Type B pancreatic cell (in vitro differentiated cells): Measurements from ENCODE around the gene RPUSD4. TPM values are rescaled to one million over a fixed set of nuclear protein-coding genes. Genes with fewer than 3 reads are reported as not detected.
A peak's percentile ranks its signal among the peaks of the same experiment; 100 is the strongest.
"Not testable (repeated sequence)": the region's sequence is repeated elsewhere in the genome, so short reads cannot be mapped to it uniquely, and the experiment has no call there.

Experiments
- DNase-seq: peaks from one replicate; pipeline ENCODE4 v3.0.0; 2021; ENCODE audit warnings: mixed read lengths; ENCODE audit not compliant: unreplicated experiment; ENCODE audit errors: extremely low spot score
- H3K27ac Mint-ChIP-seq: 2 replicates; pipeline ENCODE4 v1.8.0; 2021; ENCODE audit warnings: mild to moderate bottlenecking, mixed read lengths
- H3K27me3 Mint-ChIP-seq: 2 replicates; pipeline ENCODE4 v1.8.0; 2021; ENCODE audit warnings: mixed read lengths
- H3K36me3 Mint-ChIP-seq: 2 replicates; pipeline ENCODE4 v1.8.0; 2021; ENCODE audit warnings: mixed read lengths
- H3K4me1 Mint-ChIP-seq: one replicate; pipeline ENCODE4 v1.8.0; 2021; ENCODE audit warnings: mixed read lengths; ENCODE audit not compliant: unreplicated experiment
- H3K4me3 Mint-ChIP-seq: 2 replicates; pipeline ENCODE4 v1.8.0; 2021; ENCODE audit warnings: mild to moderate bottlenecking, mixed read lengths
- H3K9me3 Mint-ChIP-seq: 2 replicates; pipeline ENCODE4 v1.8.0; 2021; ENCODE audit warnings: mixed read lengths
- long read RNA-seq: library from polyadenylated mRNA; unstranded; transcript quantifications from one replicate; pipeline ENCODE4 v2.0.0, GENCODE V29; 2020
- total RNA-seq: library from RNA; stranded (reverse); gene quantifications from 2 replicates; pipeline ENCODE4 v1.2.1, GENCODE V29; 2021; ENCODE audit warnings: low replicate concordance
- TF ChIP-seq, protein P1 (sequence below): fragments of 200-600 bp; sonication (generic); conservative IDR thresholded peaks from 2 replicates; pipeline ENCODE4 v1.5.0; 2021; ENCODE audit warnings: antibody characterized with exemption, mild to moderate bottlenecking

Gene RPUSD4, protein sequence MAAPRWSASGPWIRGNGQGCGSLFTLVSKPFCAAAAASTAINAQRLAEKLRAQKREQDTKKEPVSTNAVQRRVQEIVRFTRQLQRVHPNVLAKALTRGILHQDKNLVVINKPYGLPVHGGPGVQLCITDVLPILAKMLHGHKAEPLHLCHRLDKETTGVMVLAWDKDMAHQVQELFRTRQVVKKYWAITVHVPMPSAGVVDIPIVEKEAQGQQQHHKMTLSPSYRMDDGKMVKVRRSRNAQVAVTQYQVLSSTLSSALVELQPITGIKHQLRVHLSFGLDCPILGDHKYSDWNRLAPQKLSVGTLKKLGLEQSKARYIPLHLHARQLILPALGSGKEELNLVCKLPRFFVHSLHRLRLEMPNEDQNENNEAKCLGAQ
- 25.3 and 41.7 TPM in 2 replicates for total RNA-seq
- long read RNA-seq, transcript RPUSD4-201 (7 exons, 2,512 nt) = major isoform, 178 of 193 reads
- long read RNA-seq, partial matches to known transcripts = 3 of 193 reads
- long read RNA-seq, other reads (novel, unspliced or antisense) = 10 of 193 reads

DNA sequence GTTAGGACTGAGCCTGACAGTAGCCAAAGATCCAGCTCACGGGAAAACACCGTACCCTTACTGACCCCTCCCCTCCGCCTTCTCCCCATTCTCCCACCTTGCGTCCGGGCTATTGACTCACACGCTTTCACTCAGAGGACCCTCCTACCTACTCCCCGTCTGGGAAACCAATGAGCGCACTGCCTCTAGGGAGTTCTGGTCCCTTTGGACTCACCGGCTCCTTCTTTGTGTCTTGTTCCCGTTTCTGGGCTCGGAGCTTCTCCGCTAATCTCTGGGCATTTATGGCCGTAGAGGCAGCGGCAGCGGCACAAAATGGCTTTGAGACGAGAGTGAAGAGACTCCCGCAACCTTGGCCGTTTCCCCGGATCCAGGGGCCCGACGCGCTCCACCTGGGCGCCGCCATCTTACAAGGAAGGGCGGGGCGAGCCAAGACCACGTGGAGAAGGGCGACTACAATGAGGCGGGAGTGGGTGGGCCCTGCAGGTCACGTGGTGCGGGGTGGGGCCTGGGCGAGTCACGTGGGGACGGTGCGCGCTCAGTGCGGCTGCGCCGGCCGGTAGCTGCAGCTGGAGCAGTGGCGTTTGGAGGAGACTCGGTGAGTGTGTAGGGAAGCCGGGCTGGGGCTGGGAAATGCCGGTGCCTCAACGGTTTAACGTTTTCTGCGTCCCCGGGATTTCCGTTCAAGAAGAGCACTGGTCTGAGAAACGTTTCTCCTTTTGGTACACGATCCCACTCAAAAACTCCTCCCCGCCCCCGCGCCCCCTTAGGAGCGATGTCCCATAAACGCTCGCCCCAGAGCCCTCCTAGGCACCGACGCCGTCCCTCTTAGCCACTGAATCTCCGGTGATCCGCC is at the start of gene RPUSD4, which contains the start of gene FAM118B:
TSS of gene RPUSD4 (minus strand) at position 415 of the 853 bp plus-strand sequence. CDS start at position 403, 12 bp downstream.
TSS of gene FAM118B (plus strand) at position 547 of the 853 bp plus-strand sequence. CDS start 23,220 bp downstream, outside the sequence.
- peaks cover 23% of the 10 kb centered on the region for H3K4me1 Mint-ChIP-seq
- H3K9me3 Mint-ChIP-seq = no peaks in the 10 kb centered on the region

DNA sequence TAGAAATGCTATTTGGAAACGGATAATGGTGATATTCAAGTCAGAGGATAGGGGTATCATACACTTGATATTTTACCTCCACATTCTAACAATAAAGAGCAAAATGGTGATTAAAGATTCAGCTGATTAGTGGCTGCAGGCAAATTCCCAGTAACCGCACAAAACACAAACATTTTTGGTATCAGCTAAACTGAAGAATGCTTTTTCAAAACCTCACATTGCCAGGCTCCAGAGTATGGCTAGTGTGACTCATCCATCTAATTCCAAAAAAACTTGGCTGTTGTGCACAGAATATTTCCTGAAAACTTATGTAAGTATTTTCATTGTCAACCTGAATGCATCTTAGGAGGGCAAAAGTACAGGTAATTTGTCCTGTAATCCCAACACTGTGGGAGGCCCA is 46.3 kb upstream of the RPUSD4 start:
- no peak for DNase-seq
- TF ChIP-seq, protein P1, sequence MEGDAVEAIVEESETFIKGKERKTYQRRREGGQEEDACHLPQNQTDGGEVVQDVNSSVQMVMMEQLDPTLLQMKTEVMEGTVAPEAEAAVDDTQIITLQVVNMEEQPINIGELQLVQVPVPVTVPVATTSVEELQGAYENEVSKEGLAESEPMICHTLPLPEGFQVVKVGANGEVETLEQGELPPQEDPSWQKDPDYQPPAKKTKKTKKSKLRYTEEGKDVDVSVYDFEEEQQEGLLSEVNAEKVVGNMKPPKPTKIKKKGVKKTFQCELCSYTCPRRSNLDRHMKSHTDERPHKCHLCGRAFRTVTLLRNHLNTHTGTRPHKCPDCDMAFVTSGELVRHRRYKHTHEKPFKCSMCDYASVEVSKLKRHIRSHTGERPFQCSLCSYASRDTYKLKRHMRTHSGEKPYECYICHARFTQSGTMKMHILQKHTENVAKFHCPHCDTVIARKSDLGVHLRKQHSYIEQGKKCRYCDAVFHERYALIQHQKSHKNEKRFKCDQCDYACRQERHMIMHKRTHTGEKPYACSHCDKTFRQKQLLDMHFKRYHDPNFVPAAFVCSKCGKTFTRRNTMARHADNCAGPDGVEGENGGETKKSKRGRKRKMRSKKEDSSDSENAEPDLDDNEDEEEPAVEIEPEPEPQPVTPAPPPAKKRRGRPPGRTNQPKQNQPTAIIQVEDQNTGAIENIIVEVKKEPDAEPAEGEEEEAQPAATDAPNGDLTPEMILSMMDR = no peak
- H3K36me3 Mint-ChIP-seq = peaks cover 27% of the 10 kb centered on the region
- H3K4me3 Mint-ChIP-seq = no peak overlapping the region
- no peak overlapping the region for H3K27ac Mint-ChIP-seq
- H3K4me1 Mint-ChIP-seq = no peaks in the 10 kb centered on the region
- H3K9me3 Mint-ChIP-seq = no peaks in the 10 kb centered on the region
- no peaks in the 10 kb centered on the region for H3K27me3 Mint-ChIP-seq

More for the DNA sequence above, at the start of gene RPUSD4, which contains the start of gene FAM118B:
- TF ChIP-seq, protein P1 = no peak
- Mint-ChIP-seq H3K27me3 (no peaks in the 10 kb centered on the region), H3K27ac (peak within 1 kb of the TSS; percentile 98), H3K4me3 (peak within 1 kb of the TSS; percentile 94), H3K36me3 (peaks cover 13% of the 10 kb centered on the region)
- peak; percentile 100 for DNase-seq

DNA sequence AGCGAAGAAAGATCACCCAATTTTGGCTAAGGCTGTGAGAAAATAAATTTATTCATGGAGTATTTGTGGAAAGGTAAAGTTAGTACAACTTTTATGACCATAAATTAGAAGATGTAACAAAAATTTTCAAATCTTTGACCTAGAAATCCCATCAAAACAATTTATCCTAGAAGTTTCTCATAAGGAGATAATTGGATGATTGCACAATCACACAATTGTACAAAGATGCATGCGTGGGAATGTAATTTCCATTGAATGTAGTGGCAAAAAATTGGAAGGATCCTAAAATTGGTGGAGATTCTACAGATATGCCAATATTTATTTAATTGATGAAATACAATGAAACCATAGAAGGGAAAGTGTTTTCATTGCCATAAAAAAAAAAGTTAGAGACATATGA is 45.7 kb upstream of the RPUSD4 start:
- H3K9me3 Mint-ChIP-seq = no peaks in the 10 kb centered on the region
- no peaks in the 10 kb centered on the region for H3K27me3 Mint-ChIP-seq
- no peaks in the 10 kb centered on the region for H3K4me1 Mint-ChIP-seq
- TF ChIP-seq, protein P1 = no peak
- H3K36me3 Mint-ChIP-seq = peaks cover 26% of the 10 kb centered on the region
- no peak overlapping the region for H3K4me3 Mint-ChIP-seq
- DNase-seq = no peak
- no peak overlapping the region for H3K27ac Mint-ChIP-seq

DNA sequence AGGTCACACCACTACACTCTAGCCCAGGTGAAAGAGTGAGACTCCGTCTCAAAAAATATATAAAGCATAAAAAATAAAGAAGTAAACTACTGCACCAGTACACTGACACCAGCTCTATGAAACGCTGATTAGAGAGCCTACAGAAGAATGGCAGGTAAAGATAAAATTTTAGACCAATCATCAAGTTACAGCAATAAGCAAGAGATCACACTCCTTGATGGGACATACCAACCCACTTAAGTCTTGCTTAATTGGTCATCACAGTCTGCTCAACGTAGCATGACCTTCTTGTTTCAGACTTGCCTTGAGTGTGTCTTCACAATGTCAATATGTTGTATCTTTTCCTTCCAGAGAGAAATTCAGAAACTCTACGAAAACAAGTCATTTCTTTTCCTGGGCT is 44.8 kb upstream of the RPUSD4 start:
- no peak overlapping the region for H3K4me3 Mint-ChIP-seq
- H3K9me3 Mint-ChIP-seq = no peaks in the 10 kb centered on the region
- H3K36me3 Mint-ChIP-seq = peaks cover 24% of the 10 kb centered on the region
- TF ChIP-seq, protein P1 = no peak
- no peak for DNase-seq
- no peaks in the 10 kb centered on the region for H3K27me3 Mint-ChIP-seq
- no peak overlapping the region for H3K27ac Mint-ChIP-seq
- H3K4me1 Mint-ChIP-seq = no peaks in the 10 kb centered on the region

DNA sequence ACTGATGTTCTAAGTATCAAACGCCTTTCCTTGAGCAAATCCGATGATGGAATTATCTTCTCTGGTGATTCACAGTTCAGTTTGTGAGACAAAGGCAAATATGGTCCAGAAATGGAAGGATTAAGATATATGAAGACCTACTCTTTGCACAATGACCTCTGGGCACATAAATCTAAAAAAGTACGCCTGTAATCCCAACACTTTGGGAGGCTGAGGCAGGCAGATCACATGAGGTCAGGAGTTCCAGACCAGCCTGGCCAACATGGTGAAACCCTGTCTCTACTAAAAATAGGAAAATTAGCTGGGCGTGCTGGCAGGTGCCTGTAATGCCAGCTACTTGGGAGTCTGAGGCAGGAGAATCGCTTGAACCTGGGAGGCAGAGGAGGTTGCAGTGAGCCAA is 44.1 kb upstream of the RPUSD4 start:
- peaks cover 18% of the 10 kb centered on the region for H3K36me3 Mint-ChIP-seq
- DNase-seq, H3K27ac Mint-ChIP-seq, H3K4me3 Mint-ChIP-seq, H3K4me1 Mint-ChIP-seq, H3K27me3 Mint-ChIP-seq, H3K9me3 Mint-ChIP-seq: not testable (repeated sequence)
